Left ventricle myocardium inferior (tissue), 1 donor: Measurements from ENCODE around the gene LRRC15. TPM values are rescaled to one million over a fixed set of nuclear protein-coding genes. Genes with fewer than 3 reads are reported as not detected.

Source experiments
- DNase-seq: peaks from one replicate; pipeline ENCODE4 v3.0.0-alpha.2; 2020
- H3K27ac ChIP-seq: fragments of 200-600 bp; replicated peaks from 2 replicates; pipeline ENCODE4 v1.8.0; 2021
- H3K27me3 ChIP-seq: fragments of 200-600 bp; 2 replicates; pipeline ENCODE4 v1.8.0; 2021; ENCODE audit warnings: low read depth
- H3K36me3 ChIP-seq: fragments of 200-600 bp; 2 replicates; pipeline ENCODE4 v1.8.0; 2021
- H3K4me1 ChIP-seq: fragments of 200-600 bp; 2 replicates; pipeline ENCODE4 v1.8.0; 2021
- H3K4me3 ChIP-seq: fragments of 200-600 bp; 2 replicates; pipeline ENCODE4 v1.8.0; 2021; ENCODE audit warnings: mild to moderate bottlenecking, moderate library complexity
- H3K9me3 ChIP-seq: fragments of 200-600 bp; replicated peaks from 2 replicates; pipeline ENCODE4 v1.8.0; 2021
- CTCF ChIP-seq: fragments of 200-600 bp; IDR thresholded peaks from 2 replicates; pipeline ENCODE4 v1.8.0; 2021; ENCODE audit warnings: antibody characterized with exemption, mild to moderate bottlenecking, borderline replicate concordance
- intact Hi-C: fragments of 100-400 bp; cut with micrococcal nuclease; formaldehyde crosslinking; loops from one replicate; pipeline ENCODE4 v1.11.0; 2022
- total RNA-seq: library from RNA; stranded (reverse); fragmentation: NEBNext Ultra II Directional; extraction: Animal tissue kit (Norgen Biotek cat#: 25700); gene quantifications from one replicate; pipeline ENCODE4 v1.2.1, GENCODE V29; 2021
- donor health status: DM: no; HTN: yes; CAD: no; lungs with severe emphysema.

Gene LRRC15
- total RNA-seq, 1 donor from 2014 or later: 0.14 TPM

- no peak overlapping the region for H3K27ac ChIP-seq
- H3K27me3 ChIP-seq: peaks cover 39% of the 10 kb centered on the region
- no peak overlapping the region for H3K4me3 ChIP-seq
- H3K9me3 ChIP-seq: no peaks in the 10 kb centered on the region
- no peaks in the 10 kb centered on the region for H3K36me3 ChIP-seq
- no peaks in the 10 kb centered on the region for H3K4me1 ChIP-seq
- intact Hi-C loops: no loop called here
- TF ChIP-seq CTCF: no peak
- DNase-seq: no peak
These were observed 26.5 kb downstream of the LRRC15 start for GRCh38 chr3:194342861-194343560.

- Histone ChIP-seq H3K4me1 (no peaks in the 10 kb centered on the region), H3K9me3 (no peaks in the 10 kb centered on the region), H3K27ac (no peak overlapping the region), H3K36me3 (no peaks in the 10 kb centered on the region), H3K4me3 (no peak overlapping the region), H3K27me3 (peaks cover 56% of the 10 kb centered on the region)
- no peak for DNase-seq
- TF ChIP-seq CTCF: no peak
- intact Hi-C loops: no loop called here
These were observed 28.7 kb downstream of the LRRC15 start for GRCh38 chr3:194340757-194341400.

- intact Hi-C loops: loop anchor here (10.0 kb wide), 1 partner anchor 65 kb away; no protein-coding TSS in a partner anchor
These were observed 29.7 kb downstream of the LRRC15 start for GRCh38 chr3:194339840-194340239.

GRCh38 chr3:194339356-194339755 lies 30.2 kb downstream of the LRRC15 start:
- Histone ChIP-seq H3K36me3 (no peaks in the 10 kb centered on the region), H3K9me3 (no peaks in the 10 kb centered on the region), H3K4me1 (no peaks in the 10 kb centered on the region), H3K4me3 (no peak overlapping the region), H3K27me3 (peaks cover 58% of the 10 kb centered on the region), H3K27ac (no peak overlapping the region)
- intact Hi-C loops: loop anchor here (10.0 kb wide), 1 partner anchor 65 kb away; no protein-coding TSS in a partner anchor
- no peak for DNase-seq
- TF ChIP-seq CTCF: no peak

More at GRCh38 chr3:194339840-194340239, 29.7 kb downstream of the LRRC15 start:
- no peak for TF ChIP-seq CTCF
- Histone ChIP-seq H3K36me3 (no peaks in the 10 kb centered on the region), H3K4me3 (no peak overlapping the region), H3K27me3 (peaks cover 58% of the 10 kb centered on the region), H3K9me3 (no peaks in the 10 kb centered on the region), H3K27ac (no peak overlapping the region), H3K4me1 (no peaks in the 10 kb centered on the region)
- DNase-seq: no peak

DNA sequence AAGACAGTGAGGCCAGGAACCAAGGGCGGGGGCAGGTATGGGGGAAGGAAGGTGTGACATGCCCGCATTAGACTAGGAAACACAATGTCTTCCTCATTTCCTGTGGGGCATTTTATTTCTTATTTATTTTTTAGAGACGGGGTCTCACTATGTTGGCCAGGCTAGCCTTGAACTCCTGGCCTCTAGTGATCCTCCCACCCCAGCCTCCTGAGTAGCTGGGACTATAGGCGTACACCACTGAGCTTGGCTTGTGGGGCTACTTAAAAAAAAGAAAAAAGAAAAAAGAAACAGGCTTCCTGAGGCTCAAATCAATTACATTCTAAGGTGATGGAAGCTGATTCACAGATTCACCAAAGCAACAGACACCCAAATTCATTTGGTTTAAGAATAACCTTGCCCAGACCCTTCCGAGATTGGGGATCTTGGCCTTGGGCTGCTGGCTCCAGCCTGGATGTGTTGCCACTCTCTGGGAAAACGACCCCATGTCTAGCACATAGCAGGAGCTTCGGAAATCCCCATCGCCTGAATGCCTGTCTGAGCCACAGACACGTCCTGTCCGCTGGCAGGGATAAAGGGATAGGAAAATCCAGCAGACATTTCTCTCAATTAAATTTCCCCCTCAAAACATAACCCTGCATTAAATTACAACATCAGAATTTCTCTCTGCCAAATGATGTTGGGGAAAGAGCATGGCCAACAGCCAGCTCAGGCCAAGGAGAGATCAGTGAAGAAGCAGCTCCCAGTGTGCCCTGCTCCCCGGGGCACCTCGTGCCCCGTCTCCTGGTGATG lies 31.4 kb downstream of the LRRC15 start:
- intact Hi-C loops: loop anchor here (10.0 kb wide), 1 partner anchor 67 kb away; no protein-coding TSS in a partner anchor
- no peaks in the 10 kb centered on the region for H3K9me3 ChIP-seq
- no peaks in the 10 kb centered on the region for H3K36me3 ChIP-seq
- H3K4me3 ChIP-seq: no peak overlapping the region
- H3K27me3 ChIP-seq: peaks cover 62% of the 10 kb centered on the region
- H3K4me1 ChIP-seq: peaks cover 8% of the 10 kb centered on the region
- TF ChIP-seq CTCF: no peak
- DNase-seq: no peak
- H3K27ac ChIP-seq: no peak overlapping the region
